Measurements from ENCODE around the gene UQCRC1. TPM values are rescaled to one million over a fixed set of nuclear protein-coding genes. Genes with fewer than 3 reads are reported as not detected.

The UQCRC1 gene
- total RNA-seq, 1 donor from 2014 or later = 946 TPM

- no peak for TF ChIP-seq CTCF (IDR thresholded peaks at IDR 0.05; ENCODE audit: insufficient read depth, low read length, severe bottlenecking)
- no peaks in the 10 kb centered on the region for H3K27me3 ChIP-seq (ENCODE audit: control insufficient read depth, insufficient read depth, low read length)
- no peak overlapping the region for H3K4me3 ChIP-seq (ENCODE audit: low read depth, low read length)
- H3K36me3 ChIP-seq (ENCODE audit: control insufficient read depth, insufficient read depth, low read length) = peaks cover 88% of the 10 kb centered on the region
- DNase-seq (ENCODE audit: low read depth) (no peak), FAIRE-seq (peak; percentile 18)
Observed at GRCh38 chr3:48585411-48585810, 24.0 kb downstream of the UQCRC1 start.

- no peak overlapping the region for H3K4me3 ChIP-seq (ENCODE audit: low read depth, low read length)
- no peak for FAIRE-seq
- H3K27me3 ChIP-seq (ENCODE audit: control insufficient read depth, insufficient read depth, low read length) = no peaks in the 10 kb centered on the region
- H3K36me3 ChIP-seq (ENCODE audit: control insufficient read depth, insufficient read depth, low read length) = peaks cover 88% of the 10 kb centered on the region
- DNase-seq (ENCODE audit: low read depth) = no peak
- TF ChIP-seq CTCF (IDR thresholded peaks at IDR 0.05; ENCODE audit: insufficient read depth, low read length, severe bottlenecking) = no peak
Observed at GRCh38 chr3:48584836-48585235, 24.6 kb downstream of the UQCRC1 start.

- no peak for DNase-seq (ENCODE audit: low read depth)
- H3K36me3 ChIP-seq (ENCODE audit: control insufficient read depth, insufficient read depth, low read length) = peaks cover 87% of the 10 kb centered on the region
Observed at GRCh38 chr3:48581621-48582481, 27.6 kb downstream of the UQCRC1 start.

GRCh38 chr3:48576647-48577046, 32.8 kb downstream of the UQCRC1 start:
- TF ChIP-seq CTCF (IDR thresholded peaks at IDR 0.05; ENCODE audit: insufficient read depth, low read length, severe bottlenecking) = no peak
- FAIRE-seq (no peak), DNase-seq (ENCODE audit: low read depth) (no peak)
- no peaks in the 10 kb centered on the region for H3K27me3 ChIP-seq (ENCODE audit: control insufficient read depth, insufficient read depth, low read length)
- no peak overlapping the region for H3K4me3 ChIP-seq (ENCODE audit: low read depth, low read length)
- H3K36me3 ChIP-seq (ENCODE audit: control insufficient read depth, insufficient read depth, low read length) = peaks cover 85% of the 10 kb centered on the region

More at GRCh38 chr3:48581621-48582481, 27.6 kb downstream of the UQCRC1 start:
- no peak for FAIRE-seq
- no peak overlapping the region for H3K4me3 ChIP-seq (ENCODE audit: low read depth, low read length)
- no peaks in the 10 kb centered on the region for H3K27me3 ChIP-seq (ENCODE audit: control insufficient read depth, insufficient read depth, low read length)
- no peak for TF ChIP-seq CTCF (IDR thresholded peaks at IDR 0.05; ENCODE audit: insufficient read depth, low read length, severe bottlenecking)

GRCh38 chr3:48575366-48575765, 34.1 kb downstream of the UQCRC1 start:
- no peak for TF ChIP-seq CTCF (IDR thresholded peaks at IDR 0.05; ENCODE audit: insufficient read depth, low read length, severe bottlenecking)
- FAIRE-seq = no peak
- Histone ChIP-seq H3K36me3 (ENCODE audit: control insufficient read depth, insufficient read depth, low read length) (peaks cover 83% of the 10 kb centered on the region), H3K27me3 (ENCODE audit: control insufficient read depth, insufficient read depth, low read length) (no peaks in the 10 kb centered on the region), H3K4me3 (ENCODE audit: low read depth, low read length) (no peak overlapping the region)
- no peak for DNase-seq (ENCODE audit: low read depth)
